ENCODE data around the gene TRIP13. TPM values are rescaled to one million over a fixed set of nuclear protein-coding genes. Genes with fewer than 3 reads are reported as not detected.
"Not testable (repeated sequence)": the region's sequence is repeated elsewhere in the genome, so short reads cannot be mapped to it uniquely, and the experiment has no call there.

TRIP13 gene
- total RNA-seq, 1 experiment from 2014 or later: 60.3 TPM

DNA sequence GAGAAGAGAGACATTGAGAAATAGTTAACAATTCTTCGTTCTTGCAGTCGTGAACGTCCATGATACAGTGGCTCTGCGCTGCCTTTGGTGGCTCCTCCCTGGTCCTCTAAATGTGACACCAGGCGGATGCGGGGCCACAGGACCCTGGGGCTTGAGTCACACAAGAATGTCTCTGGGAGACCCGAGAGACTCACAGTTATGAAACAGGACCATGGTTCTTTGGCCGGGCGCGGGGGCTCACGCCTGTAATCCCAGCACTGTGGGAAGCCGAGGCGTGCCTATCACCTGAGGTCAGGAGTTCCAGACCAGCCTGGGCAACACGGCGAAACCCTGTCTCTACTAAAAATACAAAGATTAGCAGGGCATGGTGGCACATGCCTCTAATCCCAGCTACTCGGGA is 41.1 kb upstream of the TRIP13 start:
- no peaks in the 10 kb centered on the region for H3K36me3 ChIP-seq (replicated peaks; ENCODE audit: control insufficient read depth, insufficient read depth, low read length)
- H3K27me3 ChIP-seq (ENCODE audit: control insufficient read depth, insufficient read depth, low read length): no peaks in the 10 kb centered on the region
- no peak for DNase-seq
- H3K4me3 ChIP-seq (ENCODE audit: insufficient read depth, low read depth, low read length): no peak overlapping the region

- Histone ChIP-seq H3K4me3 (ENCODE audit: insufficient read depth, low read depth, low read length) (no peak overlapping the region), H3K27me3 (ENCODE audit: control insufficient read depth, insufficient read depth, low read length) (no peaks in the 10 kb centered on the region), H3K36me3 (replicated peaks; ENCODE audit: control insufficient read depth, insufficient read depth, low read length) (no peaks in the 10 kb centered on the region)
- no peak for DNase-seq
These were observed 40.7 kb upstream of the TRIP13 start for GRCh38 chr5:852018-852417.

DNA sequence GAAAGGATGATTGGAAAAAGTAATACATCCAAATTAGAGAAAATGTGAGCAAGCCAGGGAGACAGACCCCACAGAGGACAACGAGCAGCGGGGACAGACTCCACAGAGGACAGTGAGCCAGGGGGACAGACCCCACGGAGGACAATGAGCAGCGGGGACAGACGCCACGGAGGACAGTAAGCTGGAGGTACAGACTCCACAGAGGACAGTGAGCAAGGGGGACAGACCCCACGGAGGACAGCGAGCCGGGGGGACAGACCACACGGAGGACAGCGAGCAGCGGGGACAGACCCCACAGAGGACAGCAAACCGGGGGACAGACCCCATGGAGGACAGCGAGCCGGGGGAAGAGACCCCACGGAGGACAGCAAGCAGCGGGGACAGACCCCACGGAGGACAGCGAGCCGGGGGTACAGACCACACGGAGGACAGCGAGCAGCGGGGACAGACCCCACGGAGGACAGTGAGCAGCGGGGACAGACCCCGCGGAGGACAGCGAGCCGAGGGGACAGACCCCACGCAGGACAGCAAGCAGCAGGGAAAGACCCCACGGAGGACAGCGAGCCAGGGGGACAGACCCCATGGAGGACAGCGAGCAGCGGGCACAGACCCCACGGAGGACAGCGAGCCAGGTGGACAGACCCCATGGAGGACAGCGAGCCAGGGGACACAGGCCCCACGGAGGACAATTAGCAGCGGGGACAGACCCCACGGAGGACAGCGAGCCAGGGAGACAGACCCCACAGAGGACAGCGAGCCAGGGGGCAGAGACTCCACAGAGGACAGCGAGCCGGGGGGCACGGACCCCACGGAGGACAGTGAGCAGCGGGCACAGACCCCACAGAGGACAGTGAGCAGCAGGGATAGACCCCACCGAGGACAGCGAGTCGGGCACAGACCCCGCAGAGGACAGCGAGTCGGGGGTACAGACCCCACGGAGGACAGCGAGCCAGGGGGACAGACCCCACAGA is 40.0 kb upstream of the TRIP13 start:
- no peaks in the 10 kb centered on the region for H3K27me3 ChIP-seq (ENCODE audit: control insufficient read depth, insufficient read depth, low read length)
- H3K36me3 ChIP-seq (replicated peaks; ENCODE audit: control insufficient read depth, insufficient read depth, low read length): no peaks in the 10 kb centered on the region
- H3K4me3 ChIP-seq (ENCODE audit: insufficient read depth, low read depth, low read length): no peak overlapping the region
- no peak for DNase-seq

DNA sequence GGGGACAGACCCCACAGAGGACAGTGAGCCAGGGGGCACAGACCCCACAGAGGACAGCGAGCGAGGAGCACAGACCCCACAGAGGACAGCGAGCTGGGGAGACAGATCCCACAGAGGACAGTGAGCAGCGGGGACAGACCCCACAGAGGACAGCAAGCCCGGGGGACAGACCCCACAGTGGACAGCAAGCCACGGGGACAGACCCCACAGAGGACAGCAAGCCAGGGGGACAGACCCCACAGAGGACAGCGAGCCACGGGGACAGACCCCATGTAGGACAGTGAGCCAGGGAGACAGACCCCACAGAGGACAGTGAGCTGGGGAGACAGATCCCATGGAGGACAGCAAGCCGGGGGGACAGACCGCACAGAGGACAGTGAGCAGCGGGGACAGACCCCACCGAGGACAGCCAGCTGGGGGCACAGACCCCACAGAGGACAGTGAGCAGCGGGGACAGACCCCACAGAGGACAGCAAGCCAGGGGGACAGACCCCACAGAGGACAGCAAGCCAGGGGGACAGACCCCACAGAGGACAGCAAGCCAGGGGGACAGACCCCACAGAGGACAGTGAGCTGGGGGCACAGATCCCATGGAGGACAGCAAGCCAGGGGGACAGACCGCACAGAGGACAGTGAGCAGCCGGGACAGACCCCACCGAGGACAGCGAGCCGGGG is 39.1 kb upstream of the TRIP13 start:
- H3K36me3 ChIP-seq (replicated peaks; ENCODE audit: control insufficient read depth, insufficient read depth, low read length); H3K4me3 ChIP-seq (ENCODE audit: insufficient read depth, low read depth, low read length); H3K27me3 ChIP-seq (ENCODE audit: control insufficient read depth, insufficient read depth, low read length); DNase-seq: not testable (repeated sequence)

GRCh38 chr5:854217-854616 is 38.5 kb upstream of the TRIP13 start:
- H3K4me3 ChIP-seq (ENCODE audit: insufficient read depth, low read depth, low read length): no peak overlapping the region
- H3K27me3 ChIP-seq (ENCODE audit: control insufficient read depth, insufficient read depth, low read length): no peaks in the 10 kb centered on the region
- no peak for DNase-seq
- no peaks in the 10 kb centered on the region for H3K36me3 ChIP-seq (replicated peaks; ENCODE audit: control insufficient read depth, insufficient read depth, low read length)

DNA sequence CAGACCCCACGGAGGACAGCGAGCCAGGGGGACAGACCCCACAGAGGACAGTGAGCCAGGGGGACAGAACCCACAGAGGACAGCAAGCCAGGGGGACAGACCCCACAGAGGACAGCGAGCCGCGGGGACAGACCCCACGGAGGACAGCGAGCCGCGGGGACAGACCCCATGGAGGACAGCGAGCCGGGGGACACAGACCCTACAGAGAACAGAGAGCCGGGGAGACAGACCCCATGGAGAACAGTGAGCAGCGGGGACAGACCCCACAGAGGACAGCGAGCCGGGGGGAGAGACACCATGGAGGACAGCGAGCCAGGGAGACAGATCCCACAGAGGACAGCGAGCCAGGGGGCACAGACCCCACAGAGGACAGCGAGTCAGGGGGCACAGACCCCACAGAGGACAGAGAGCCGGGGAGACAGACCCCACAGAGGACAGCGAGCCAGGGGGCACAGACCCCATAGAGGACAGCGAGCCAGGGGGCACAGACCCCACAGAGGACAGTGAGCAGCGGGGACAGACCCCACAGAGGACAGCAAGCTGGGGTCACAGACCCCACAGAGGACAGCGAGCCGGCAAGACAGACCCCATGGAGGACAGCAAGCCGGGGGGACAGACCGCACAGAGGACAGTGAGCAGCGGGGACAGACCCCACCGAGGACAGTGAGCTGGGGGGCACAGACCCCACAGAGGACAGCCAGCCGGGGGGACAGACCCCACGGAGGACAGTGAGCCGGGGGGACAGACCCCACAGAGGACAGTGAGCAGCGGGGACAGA is 37.5 kb upstream of the TRIP13 start:
- Histone ChIP-seq H3K27me3 (ENCODE audit: control insufficient read depth, insufficient read depth, low read length) (no peaks in the 10 kb centered on the region), H3K4me3 (ENCODE audit: insufficient read depth, low read depth, low read length) (no peak overlapping the region), H3K36me3 (replicated peaks; ENCODE audit: control insufficient read depth, insufficient read depth, low read length) (0 out of 2 replicates have a peak, but pooled peaks cover 2% of the 10 kb centered on the region)
- DNase-seq: no peak

GRCh38 chr5:855771-856530 is 36.7 kb upstream of the TRIP13 start:
- DNase-seq: peak; percentile 55
- 0 out of 2 replicates have a peak, but pooled peaks cover 2% of the 10 kb centered on the region for H3K36me3 ChIP-seq (replicated peaks; ENCODE audit: control insufficient read depth, insufficient read depth, low read length)
- H3K27me3 ChIP-seq (ENCODE audit: control insufficient read depth, insufficient read depth, low read length): no peaks in the 10 kb centered on the region
- no peak overlapping the region for H3K4me3 ChIP-seq (ENCODE audit: insufficient read depth, low read depth, low read length)

DNA sequence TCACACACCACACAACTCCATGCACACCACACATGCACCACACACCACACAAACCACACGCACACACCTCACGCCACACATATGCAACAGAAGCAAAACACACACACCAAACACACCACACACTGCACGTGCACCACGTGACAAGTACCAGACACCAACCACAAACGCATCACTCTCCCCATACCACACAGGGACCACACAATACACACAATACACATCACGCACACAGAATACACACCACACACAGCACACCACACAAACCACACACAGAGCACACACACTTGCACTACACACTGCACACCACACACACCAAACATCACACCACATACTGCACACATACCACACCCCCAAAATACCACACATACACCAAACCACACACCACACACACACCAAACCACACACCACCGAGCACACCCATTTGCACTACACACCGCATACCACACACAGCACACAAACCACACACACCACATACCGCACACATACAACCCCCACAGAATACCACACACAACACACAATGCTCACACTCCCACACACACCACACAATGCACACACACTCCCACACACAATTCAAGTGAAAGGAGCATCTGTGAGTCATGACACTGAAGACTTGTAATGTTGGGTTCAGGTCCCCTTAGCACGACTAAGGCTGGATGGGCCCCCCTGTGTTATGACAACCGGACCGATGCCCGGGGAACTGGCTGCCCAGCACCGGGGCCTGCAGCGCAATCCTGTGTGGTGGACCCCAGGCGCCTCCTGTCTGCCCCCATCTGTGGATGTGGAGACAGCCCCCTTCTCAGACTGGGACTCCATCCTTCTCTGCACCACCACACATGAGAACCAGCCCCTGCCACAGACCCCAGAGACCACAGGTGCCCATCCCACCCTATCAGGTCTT is 35.9 kb upstream of the TRIP13 start:
- Histone ChIP-seq H3K36me3 (replicated peaks; ENCODE audit: control insufficient read depth, insufficient read depth, low read length) (0 out of 2 replicates have a peak, but pooled peaks cover 2% of the 10 kb centered on the region), H3K4me3 (ENCODE audit: insufficient read depth, low read depth, low read length) (no peak overlapping the region), H3K27me3 (ENCODE audit: control insufficient read depth, insufficient read depth, low read length) (no peaks in the 10 kb centered on the region)
- peak; percentile 41 for DNase-seq

DNA sequence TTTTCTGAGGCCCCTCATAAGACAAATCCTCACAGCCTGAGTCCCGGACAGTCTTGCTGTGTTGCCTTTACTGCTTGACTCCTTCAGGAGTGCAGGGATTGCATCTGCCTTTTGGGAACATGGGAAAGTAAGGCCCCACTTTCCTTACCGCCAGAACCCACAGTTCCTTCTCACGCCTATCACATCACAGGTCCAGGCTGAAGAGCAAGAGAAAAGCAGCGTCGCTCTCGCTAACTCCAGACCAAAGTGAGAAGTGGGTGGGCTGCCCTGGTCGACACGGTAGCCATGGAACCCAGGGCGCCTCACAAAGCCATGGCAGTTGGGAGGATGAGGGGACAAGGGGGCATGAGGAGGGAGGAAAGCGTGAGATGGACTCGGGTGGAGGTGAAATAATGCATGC is 34.0 kb upstream of the TRIP13 start:
- H3K36me3 ChIP-seq (replicated peaks; ENCODE audit: control insufficient read depth, insufficient read depth, low read length): peaks cover 5% of the 10 kb centered on the region
- DNase-seq: no peak
- H3K4me3 ChIP-seq (ENCODE audit: insufficient read depth, low read depth, low read length): no peak overlapping the region
- no peaks in the 10 kb centered on the region for H3K27me3 ChIP-seq (ENCODE audit: control insufficient read depth, insufficient read depth, low read length)

GRCh38 chr5:859391-859790 is 33.3 kb upstream of the TRIP13 start:
- Histone ChIP-seq H3K36me3 (replicated peaks; ENCODE audit: control insufficient read depth, insufficient read depth, low read length) (peaks cover 11% of the 10 kb centered on the region), H3K4me3 (ENCODE audit: insufficient read depth, low read depth, low read length) (no peak overlapping the region), H3K27me3 (ENCODE audit: control insufficient read depth, insufficient read depth, low read length) (no peaks in the 10 kb centered on the region)
- no peak for DNase-seq

- Histone ChIP-seq H3K4me3 (ENCODE audit: insufficient read depth, low read depth, low read length) (no peak overlapping the region), H3K27me3 (ENCODE audit: control insufficient read depth, insufficient read depth, low read length) (no peaks in the 10 kb centered on the region), H3K36me3 (replicated peaks; ENCODE audit: control insufficient read depth, insufficient read depth, low read length) (peaks cover 14% of the 10 kb centered on the region)
- DNase-seq: peak; percentile 39
These were observed 32.8 kb upstream of the TRIP13 start for GRCh38 chr5:859798-860296.

DNA sequence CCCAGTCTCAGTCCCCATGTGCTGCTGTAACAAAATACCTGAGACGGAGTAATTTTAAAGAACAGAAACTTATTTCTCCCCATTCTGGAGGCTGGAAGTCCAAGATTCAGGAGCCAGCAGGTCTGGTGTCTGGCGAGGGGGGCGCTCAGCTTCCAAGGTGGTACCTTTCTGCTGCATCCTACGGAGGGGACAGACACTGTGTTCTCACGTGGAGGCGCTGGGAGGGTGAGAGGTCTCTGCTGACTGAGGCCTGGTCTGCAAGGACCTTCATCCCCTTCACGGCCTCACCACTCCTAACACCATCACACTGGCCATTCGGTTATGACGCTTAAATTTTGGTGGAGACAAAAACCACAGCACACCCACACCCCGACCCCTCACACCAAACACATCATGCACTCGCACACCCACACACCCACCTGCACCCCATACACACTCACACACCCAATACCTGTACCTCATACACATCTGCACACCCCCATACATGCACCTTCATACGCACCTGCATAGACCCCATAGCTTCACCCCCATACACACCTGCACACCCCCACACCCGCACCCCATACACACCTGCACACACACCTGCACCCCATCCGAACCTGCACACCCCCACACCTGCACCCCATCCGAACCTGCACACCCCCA is 32.1 kb upstream of the TRIP13 start:
- DNase-seq: peak; percentile 27
- Histone ChIP-seq H3K4me3 (ENCODE audit: insufficient read depth, low read depth, low read length) (no peak overlapping the region), H3K36me3 (replicated peaks; ENCODE audit: control insufficient read depth, insufficient read depth, low read length) (peaks cover 19% of the 10 kb centered on the region), H3K27me3 (ENCODE audit: control insufficient read depth, insufficient read depth, low read length) (no peaks in the 10 kb centered on the region)

All from H7 (cell line).